ENCODE data around the gene ZMIZ1.

Gene ZMIZ1

DNA sequence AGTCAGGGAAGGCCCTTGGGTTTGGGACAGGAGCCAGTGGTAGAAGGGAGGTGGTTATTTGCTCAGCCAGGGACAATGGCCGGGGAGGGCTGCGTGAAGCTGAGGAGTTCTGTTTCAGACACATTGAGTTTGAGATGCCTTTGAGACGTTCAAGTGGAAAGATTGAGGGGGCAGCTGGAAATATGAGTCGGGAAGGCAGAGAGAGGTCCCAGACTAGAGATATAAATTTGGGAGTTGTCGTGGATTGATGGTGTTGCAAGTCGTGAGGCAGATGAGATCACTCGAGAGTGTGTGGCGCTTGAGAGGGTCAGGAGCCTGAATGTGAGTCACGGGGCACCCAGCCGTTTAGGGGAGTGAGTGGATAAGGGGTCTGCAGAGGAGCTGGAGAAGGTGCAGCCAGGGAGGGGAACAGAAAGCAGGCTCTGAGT, 73.3 kb downstream of the ZMIZ1 start:
- no peak for DNase-seq

GRCh38 chr10:79142522-79143309, 74.0 kb downstream of the ZMIZ1 start:
- no peak for DNase-seq

DNA sequence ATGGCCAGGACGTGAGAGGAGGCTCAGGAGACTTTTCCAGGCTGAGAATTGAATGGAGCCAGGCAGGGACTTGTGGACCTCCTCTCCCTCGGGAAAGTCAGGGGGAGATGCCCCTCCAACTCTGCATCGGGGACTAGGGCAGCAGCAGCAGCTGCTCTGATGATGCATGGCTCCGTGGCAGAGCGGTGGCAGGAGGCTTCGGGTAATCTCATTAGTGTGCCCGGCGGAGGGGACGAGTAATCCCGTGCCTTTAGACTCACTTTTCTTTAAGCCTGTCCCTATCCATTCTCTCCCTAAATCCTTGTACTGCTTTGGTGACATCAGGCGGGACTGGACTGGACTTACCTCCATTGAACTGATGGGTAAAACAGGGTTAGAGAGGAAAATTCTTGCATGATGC, 75.1 kb downstream of the ZMIZ1 start:
- no peak for DNase-seq

GRCh38 chr10:79144351-79145173, 75.8 kb downstream of the ZMIZ1 start:
- no peak for DNase-seq

GRCh38 chr10:79145174-79145483, 76.4 kb downstream of the ZMIZ1 start:
- DNase-seq = no peak

GRCh38 chr10:79145517-79146470, 77.0 kb downstream of the ZMIZ1 start:
- no peak for DNase-seq

- DNase-seq = no peak
These were observed 77.9 kb downstream of the ZMIZ1 start for GRCh38 chr10:79146611-79147130.

DNA sequence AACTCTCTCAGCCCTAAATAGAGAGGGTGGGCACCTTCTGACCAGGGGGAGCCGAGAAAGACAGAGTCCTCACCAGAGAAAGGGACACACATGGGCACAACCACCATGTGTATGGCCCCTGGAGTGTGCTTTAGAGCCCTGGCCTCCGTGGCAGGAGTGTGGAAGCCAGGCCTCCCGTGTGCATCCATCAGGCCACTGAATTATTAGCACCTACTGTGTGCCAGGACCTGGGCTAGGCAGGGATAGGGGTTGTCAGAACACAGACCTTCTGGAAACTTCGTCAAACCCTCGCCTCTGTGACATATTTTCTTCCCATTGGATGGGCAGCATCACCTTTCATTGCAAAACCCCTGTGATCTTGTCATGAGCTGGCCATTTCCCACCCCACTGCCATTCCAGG, 78.5 kb downstream of the ZMIZ1 start:
- DNase-seq = no peak

DNA sequence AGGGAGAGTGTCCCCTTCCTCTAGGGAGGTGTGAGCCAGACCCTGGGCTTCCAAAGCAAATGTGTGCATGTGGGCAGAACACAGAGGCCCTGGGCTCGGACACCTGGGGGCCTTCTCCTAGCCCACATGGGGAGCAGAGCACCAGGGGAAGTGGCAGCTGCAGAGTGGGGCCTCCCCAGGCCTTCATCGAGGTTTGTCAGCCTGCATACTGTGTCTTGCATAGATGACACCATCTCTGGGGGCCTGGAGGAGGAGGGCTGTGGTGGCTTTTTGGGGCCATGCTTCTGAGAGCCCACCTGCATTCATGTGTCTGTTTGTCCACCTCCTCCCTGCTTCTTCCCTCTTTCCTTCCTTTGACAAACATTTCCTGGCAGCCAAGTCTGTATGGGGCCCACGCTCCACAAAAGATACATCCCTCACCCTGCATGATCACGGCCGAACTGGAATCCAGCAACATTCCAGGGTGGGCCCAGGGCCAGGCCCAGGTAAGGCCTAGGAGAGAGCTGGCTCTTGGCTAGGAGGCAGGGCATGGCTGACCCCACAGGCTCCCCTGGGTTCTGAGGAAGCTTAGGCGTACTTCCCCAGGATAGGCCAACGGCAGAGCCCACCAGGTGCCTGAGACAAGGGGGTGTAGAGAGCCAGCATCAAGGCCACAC, 79.2 kb downstream of the ZMIZ1 start:
- DNase-seq = no peak

DNA sequence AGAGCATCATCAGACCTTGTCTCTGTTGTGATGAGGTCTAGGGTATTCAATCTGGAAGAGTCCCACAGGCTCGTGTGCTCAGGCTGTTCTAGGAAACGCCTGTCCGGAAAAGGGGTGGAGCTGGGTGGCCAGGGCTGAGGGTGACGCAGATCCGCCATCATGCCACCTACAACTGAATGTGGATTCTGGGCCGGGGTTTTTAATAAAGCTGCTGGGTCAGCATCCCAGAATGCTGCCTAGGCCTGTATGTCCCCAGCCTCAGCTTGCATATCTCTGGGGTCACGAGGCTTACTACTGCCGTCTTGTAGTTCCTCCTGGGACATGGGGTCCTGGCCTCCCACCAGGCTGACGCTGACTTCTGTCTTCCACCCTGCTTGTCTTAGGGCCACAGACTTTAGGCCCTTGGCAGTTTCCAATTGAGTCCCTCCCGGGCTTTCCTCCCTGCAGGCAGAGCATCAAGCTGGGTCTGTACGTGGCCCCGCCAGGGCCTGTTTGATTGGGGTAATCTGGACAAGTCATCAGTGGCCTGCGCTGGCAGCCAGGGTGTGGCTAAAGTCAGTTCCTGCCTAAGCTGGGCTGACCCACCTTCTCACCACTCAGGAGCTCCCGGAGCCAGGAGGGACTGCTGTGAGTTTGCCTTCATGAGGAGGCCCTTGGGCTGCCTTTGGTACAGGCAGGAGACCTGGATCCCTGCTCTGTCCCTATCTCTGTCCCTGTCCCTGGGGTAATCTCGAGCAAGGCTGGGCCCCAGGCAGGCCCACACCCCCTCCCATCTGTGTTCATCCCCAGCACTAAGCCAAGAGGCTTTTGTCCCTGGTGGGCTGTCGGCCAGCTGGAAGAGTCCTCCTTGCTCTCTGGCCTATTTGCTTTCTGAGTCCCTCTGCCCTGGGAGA, 79.9 kb downstream of the ZMIZ1 start:
- DNase-seq = no peak

DNA sequence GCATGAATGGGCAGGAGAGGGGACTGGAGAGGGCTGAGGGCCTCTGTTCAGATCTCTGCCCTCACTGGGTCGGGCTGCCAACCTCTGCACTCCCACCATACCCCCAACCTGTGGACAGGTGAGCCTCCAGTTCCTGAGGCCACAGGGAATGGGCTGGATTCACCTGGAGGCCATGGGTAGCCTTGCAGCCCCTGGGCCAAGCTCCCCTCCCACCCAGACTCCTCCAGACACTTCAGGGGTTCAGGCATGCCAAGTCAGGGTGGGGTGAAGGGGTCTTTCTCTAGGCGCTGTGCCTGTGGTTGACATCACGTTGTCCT, 80.5 kb downstream of the ZMIZ1 start:
- no peak for DNase-seq

DNA sequence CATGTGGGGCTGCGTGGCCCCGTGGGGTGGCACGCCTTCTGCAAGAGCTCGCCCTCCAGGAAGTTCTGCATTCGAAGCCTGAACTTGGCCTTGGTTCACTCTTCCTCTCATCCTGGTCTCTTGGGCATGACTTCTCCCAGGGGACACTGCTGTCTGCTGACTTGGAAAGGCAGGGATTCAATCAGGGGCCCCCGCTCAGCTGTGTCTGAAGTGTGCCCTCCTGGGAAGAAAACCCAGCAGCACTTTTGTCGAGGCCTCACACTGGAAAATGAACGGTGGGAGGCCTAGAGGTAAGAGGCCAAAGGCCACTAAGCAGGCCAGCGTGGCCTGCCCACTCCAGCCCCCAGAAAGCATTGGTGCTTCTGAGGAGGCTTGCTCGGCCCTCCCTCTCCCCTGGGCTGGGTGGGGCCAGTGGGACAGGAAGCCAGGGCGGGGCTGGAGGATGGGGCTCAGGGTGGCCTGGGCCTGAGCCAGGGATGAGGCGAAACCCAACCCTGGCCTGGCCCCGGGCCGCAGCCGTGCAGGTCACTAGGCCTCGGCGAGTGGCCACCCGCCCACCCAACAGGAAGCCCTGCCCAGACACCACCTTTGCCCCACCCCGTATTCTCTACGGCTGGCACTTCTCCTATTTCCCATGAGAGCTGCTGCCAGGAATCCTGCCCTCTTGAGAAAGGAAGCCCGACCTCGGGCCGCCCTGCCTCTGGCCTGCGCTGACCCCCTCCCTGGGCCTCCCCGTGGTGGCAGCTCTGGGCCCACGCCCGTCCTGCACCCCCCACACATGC, 81.1 kb downstream of the ZMIZ1 start:
- peak; percentile 30 for DNase-seq

DNA sequence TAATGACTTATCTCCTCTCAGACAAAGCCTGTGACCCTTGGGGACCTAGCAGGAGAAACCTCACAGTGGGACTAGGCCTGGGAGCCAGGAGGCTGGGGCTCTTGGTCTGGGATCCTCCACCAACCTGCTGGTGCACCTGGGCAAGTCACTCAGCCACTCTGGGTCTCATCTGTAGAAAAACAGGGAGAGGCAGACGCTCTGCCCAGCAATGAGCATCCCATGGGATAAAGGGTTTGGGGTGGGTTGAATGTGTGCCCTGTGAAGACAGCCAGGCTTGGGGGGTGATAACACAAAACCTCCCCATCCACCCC, 81.6 kb downstream of the ZMIZ1 start:
- DNase-seq = no peak

DNA sequence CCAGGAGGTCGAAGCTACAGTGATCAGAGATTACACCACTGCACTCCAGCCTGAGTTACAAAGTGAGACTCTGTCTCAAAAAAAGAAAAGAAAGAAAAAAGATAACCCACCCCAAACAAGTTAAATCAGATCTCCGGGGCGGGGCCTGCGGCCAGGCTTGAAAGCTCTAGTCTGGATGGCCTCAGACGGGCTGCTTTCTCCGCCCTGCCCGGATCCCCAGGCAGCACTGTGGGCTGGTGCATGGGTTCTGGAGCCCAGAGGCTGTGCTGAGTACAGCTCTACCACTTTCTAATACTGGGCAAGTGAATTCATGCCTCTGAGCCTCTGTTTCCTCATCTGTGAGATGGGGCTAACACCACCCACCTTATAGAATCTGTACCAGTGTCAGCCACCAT, 83.7 kb downstream of the ZMIZ1 start:
- DNase-seq = no peak

- DNase-seq = no peak
These were observed 85.0 kb downstream of the ZMIZ1 start for GRCh38 chr10:79153745-79154144.

DNA sequence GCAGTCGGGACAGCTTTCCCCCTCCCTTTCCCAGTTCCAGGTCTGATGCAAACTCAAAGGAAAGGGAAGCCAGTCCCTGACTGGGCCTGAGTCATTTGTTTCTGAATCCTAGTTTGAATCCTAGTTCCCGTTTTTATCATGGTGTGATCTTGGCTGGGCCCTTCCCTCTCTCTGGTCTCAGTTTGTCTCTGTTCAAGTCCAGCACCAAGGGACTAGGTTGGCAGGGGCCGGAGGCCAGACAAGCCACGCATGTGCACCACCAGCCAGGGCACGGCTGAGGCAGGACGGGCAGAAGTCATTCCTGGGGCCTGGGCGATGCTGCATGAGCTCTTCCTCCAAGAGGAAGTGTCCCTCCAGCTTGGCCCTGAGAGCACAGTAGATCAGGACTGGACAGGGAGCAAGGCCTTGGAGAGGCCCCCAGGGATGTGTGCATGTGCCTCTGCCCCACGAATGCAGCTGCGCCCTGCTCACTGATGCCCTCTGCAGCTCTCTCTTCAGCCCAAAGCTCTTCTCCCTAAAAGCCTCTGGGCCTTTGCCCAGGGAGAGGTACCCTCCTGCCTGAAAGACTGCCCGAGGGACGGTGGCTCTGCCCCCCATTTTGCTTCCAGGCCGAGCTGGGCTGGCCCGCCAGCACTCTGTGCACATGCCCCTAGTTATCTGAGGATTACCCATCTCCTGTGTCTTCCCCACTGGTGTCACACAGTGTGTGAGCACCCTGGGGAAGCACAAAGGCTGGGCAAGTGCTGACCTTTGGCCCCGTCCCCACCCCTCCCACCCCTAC, 86.7 kb downstream of the ZMIZ1 start:
- no peak for DNase-seq

DNA sequence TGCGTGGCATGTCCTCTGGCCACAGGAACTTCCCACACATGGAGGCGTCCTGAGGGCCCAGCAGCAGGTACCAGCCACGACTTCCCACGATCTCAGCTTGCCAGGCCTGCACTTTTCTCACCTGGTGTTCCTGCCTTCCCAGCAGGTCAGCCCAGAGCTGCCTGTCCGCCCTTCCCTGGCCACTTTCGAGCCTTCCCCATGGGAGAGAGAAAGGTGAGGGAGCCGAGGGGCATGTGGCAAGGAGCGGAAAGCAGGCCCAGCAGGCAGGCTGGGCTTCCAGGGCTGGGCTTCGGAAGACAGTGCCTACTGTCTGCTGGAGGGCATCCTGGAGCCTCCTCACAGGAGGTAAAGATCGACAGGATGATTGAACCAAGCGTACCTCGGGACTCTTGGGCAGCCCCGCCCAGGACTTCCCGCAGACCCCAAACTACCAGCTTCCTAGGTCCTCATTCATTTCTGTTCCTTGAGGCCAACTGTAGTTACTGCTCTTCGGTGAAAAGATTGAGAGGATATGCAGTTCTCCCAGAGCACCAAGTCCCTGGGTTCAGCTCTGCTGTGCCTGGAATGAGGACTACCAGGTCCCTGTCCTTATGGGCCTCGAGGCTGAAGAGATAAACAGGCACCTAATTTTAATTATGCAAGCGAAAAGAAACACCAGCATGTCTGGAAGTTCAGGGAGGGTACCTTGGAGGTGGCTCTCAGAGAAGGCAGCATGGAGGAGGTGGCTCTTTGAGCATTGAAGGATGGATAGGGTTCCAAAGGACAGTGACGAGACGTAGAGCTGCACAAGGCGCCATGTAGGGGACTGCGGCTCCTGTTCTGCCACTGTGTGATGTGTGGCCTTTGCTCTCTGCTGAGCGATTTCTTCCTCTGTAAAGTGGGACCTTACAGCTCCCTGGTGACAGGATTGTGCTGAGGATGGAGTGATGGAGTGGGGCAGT, 87.8 kb downstream of the ZMIZ1 start:
- DNase-seq = no peak

- DNase-seq = no peak
These were observed 89.2 kb downstream of the ZMIZ1 start for GRCh38 chr10:79158004-79158340.
